Measurements from ENCODE around the gene PRR12.

DNA sequence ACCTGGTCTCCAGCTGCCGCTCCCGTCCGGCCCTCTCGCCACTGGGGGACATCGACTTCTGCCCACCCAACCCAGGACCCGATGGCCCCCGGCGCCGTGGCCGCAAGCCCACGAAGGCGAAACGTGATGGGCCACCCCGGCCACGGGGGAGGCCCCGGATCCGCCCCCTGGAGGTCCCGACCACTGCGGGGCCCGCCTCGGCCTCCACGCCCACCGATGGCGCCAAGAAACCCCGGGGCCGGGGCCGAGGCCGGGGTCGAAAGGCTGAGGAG lies 6.7 kb downstream of the PRR12 start:
- TF ChIP-seq CTCF (IDR thresholded peaks at IDR 0.05; ENCODE audit: low read length) (no peak), EZH2 (optimal IDR thresholded peaks at IDR 0.05; ENCODE audit: low read depth, low read length) (no peak), EZH2phosphoT487 (IDR thresholded peaks at IDR 0.05; ENCODE audit: low read length) (no peak)
